Skeletal muscle tissue (tissue), 4 donors: ENCODE results near the gene RUFY3. TPM values are rescaled to one million over a fixed set of nuclear protein-coding genes. Genes with fewer than 3 reads are reported as not detected.
"Not testable (repeated sequence)": the region's sequence is repeated elsewhere in the genome, so short reads cannot be mapped to it uniquely, and the experiment has no call there.

ENCODE experiments used
- H3K27ac ChIP-seq: one replicate; pipeline ENCODE4 v1.7.0; 2013; ENCODE audit warnings: mild to moderate bottlenecking, low read depth, low read length, inconsistent platforms
- H3K27me3 ChIP-seq, 3 donors: one replicate each; pipeline ENCODE4 v1.7.0; 2013; ENCODE audit warnings: low read length in 3 of 3; ENCODE audit not compliant: control insufficient read depth in 3 of 3, insufficient read depth in 3 of 3
- H3K36me3 ChIP-seq, 3 donors: one replicate each; pipeline ENCODE4 v1.7.0; 2013; ENCODE audit warnings: low read length in 3 of 3; ENCODE audit not compliant: control insufficient read depth in 3 of 3, insufficient read depth in 3 of 3
- H3K4me1 ChIP-seq, 3 donors: one replicate each; pipeline ENCODE4 v1.7.0; 2013; ENCODE audit warnings: low read length in 3 of 3, mild to moderate bottlenecking in 3 of 3; ENCODE audit not compliant: control insufficient read depth in 3 of 3, insufficient read depth in 3 of 3
- H3K4me3 ChIP-seq, 3 donors: one replicate each; pipeline ENCODE4 v1.7.0; 2013; ENCODE audit warnings: low read length in 3 of 3
- H3K9ac ChIP-seq, 3 donors: one replicate each; pipeline ENCODE4 v1.7.0; 2013; ENCODE audit warnings: low read length in 3 of 3, mild to moderate bottlenecking in 3 of 3, moderate library complexity in 2 of 3, low read depth in 1 of 3
- H3K9me3 ChIP-seq, 3 donors: one replicate each; pipeline ENCODE4 v1.7.0; 2013; ENCODE audit warnings: low read length in 3 of 3; ENCODE audit not compliant: control insufficient read depth in 3 of 3
- total RNA-seq: library from RNA; depleted of rRNA; stranded (reverse); fragments of >200 nt; gene quantifications from one replicate; pipeline ENCODE4 v1.2.3, GENCODE V29; 2014
- donor health status: Osteomylitis.

RUFY3 gene
- total RNA-seq, 1 donor from 2014 or later = 60.0 TPM

DNA sequence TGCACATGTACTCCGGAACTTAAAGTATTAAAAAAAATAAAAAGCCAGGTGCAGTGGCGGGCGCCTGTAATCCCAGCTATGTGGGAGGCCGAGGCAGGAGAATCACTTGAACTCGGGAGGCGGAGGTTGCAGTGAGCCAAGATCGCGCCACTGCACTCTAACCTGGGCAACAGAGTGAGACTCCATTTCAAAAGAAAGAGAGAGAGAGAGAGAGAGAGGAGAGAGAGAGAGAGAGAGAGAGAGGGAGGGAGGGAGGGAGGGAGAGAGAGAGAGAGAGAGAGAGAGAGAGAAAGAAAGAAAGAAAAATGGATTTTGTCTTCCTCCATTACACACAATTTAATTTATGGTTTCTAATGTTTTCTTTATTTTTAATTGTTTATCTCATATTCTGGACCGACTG is 11.1 kb downstream of the RUFY3 start:
- H3K27ac ChIP-seq, H3K27me3 ChIP-seq: not testable (repeated sequence)

DNA sequence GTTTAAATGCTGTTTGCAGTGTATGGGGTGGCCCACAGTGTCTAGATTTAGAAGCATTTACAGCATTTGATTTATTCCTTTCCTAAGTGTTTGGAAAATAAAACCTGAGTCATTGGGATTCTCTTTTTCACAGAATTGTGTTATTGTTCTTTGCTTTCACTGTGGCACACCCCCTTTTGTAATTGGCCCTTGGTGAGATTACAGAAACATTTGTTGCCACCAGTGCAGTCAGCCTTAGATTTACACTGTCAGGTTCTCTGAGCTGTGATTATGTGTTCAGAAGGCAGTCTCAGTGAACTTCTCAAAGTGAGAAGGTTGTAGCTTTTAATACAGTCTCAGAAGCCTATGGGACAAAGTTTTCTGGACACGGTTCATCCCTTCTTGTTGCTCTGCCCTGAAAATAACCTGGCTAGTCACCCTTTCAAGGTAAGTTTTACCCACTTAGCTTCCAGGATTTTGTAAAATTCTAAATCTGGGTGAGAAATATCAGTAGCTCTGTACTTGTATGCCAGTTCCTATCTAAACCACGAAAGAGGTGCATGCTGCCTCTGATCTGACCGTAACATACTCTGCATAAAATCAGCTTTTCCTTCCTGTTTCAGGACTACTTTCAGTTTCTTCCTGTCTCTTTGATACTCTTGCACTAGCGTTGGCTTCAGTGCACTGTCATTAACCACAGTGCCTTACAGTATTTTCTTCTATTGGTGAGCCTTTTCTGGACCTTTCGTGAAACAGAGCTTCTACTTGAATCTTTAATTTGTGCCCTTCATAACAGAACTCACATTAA is 12.6 kb downstream of the RUFY3 start:
- peak overlapping the region; percentile 21 for H3K27ac ChIP-seq
- H3K4me3 ChIP-seq = peak overlapping the region; percentile 56 to 74 (median 70)
- peak overlapping the region; percentile 46 to 79 (median 67) for H3K9ac ChIP-seq
- no peaks in the 10 kb centered on the region for H3K36me3 ChIP-seq
- H3K4me1 ChIP-seq = peaks cover 11 to 15% (median 12%) of the 10 kb centered on the region in 3 donors
- H3K9me3 ChIP-seq = no peaks in the 10 kb centered on the region
- no peaks in the 10 kb centered on the region for H3K27me3 ChIP-seq

More for the DNA sequence above, 11.1 kb downstream of the RUFY3 start:
- H3K4me1 ChIP-seq = peaks cover 11 to 15% (median 12%) of the 10 kb centered on the region in 3 donors
- not testable (repeated sequence) for H3K9ac ChIP-seq, H3K36me3 ChIP-seq, H3K4me3 ChIP-seq, H3K9me3 ChIP-seq

DNA sequence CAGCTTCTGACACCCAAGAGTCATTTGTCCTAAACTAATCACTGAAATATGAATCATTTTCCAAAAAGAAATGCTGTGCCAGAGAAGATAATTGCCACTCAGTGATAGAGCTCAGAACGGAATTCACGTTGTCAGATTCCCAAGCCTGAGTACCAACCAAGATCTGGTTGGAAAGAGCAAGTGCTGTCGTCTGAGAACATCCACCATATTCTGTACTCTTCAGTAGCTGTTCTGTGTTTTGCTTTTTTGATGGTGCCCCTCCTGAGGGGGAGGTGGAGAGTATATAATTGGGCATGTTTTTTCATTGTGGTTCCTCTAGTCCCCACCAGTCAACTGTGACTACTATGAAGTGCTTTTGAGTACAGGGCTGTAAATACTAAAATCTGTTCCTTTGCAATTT is 13.2 kb downstream of the RUFY3 start:
- H3K36me3 ChIP-seq = no peaks in the 10 kb centered on the region
- H3K4me1 ChIP-seq = peaks cover 11 to 15% (median 12%) of the 10 kb centered on the region in 3 donors
- H3K9me3 ChIP-seq = no peaks in the 10 kb centered on the region
- H3K9ac ChIP-seq = peak overlapping the region; percentile 46 to 79 (median 67)
- H3K27ac ChIP-seq = peak overlapping the region; percentile 21
- H3K4me3 ChIP-seq = peak overlapping the region; percentile 56 to 74 (median 70)
- no peaks in the 10 kb centered on the region for H3K27me3 ChIP-seq

DNA sequence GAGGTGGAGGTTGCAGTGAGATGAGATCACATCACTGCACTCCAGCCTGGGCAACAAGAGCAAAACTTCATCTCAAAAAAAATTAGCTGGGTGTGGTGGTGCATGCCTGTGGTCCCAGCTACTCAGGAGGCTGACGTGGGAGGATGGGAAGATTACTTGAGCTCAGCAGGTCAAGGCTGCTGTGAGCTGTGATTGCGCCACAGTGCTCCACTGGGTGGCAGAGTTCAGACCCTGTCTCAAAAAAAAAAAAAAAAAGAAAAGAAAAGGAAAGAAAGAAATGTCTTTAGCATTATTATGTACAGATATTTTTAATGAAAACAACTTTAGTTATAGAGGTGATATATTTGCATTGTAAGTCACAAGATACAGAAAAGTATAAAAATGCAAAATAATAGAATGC is 14.2 kb downstream of the RUFY3 start:
- H3K4me3 ChIP-seq, H3K27ac ChIP-seq: not testable (repeated sequence)

DNA sequence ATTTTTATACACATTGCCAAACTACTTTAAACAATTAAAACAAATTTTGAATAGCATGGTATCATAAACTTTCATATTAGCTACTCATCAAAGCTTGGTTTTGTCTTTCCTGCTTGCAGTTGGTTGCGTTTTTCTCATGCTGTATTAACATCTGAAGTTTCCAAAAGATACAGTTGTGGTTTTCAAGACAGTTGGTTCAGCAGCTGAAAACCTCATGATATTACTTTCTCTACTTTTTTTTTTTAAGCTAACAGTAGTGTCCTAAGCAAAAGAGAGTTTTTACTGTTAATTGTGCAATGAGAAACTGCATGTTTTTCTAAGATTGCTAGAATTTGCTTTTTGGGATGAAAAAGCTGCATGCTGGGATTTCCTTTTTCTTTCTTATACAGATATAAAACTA is 15.2 kb downstream of the RUFY3 start:
- peaks cover 6 to 13% (median 9%) of the 10 kb centered on the region in 3 donors for H3K4me1 ChIP-seq
- no peak overlapping the region for H3K4me3 ChIP-seq
- no peaks in the 10 kb centered on the region for H3K27me3 ChIP-seq
- H3K9ac ChIP-seq = no peak overlapping the region
- no peaks in the 10 kb centered on the region for H3K9me3 ChIP-seq
- H3K36me3 ChIP-seq = no peaks in the 10 kb centered on the region
- no peak overlapping the region for H3K27ac ChIP-seq

More for the DNA sequence above, 14.2 kb downstream of the RUFY3 start:
- not testable (repeated sequence) for H3K36me3 ChIP-seq, H3K9ac ChIP-seq, H3K27me3 ChIP-seq, H3K9me3 ChIP-seq
- H3K4me1 ChIP-seq = peaks cover 11 to 15% (median 12%) of the 10 kb centered on the region in 3 donors

DNA sequence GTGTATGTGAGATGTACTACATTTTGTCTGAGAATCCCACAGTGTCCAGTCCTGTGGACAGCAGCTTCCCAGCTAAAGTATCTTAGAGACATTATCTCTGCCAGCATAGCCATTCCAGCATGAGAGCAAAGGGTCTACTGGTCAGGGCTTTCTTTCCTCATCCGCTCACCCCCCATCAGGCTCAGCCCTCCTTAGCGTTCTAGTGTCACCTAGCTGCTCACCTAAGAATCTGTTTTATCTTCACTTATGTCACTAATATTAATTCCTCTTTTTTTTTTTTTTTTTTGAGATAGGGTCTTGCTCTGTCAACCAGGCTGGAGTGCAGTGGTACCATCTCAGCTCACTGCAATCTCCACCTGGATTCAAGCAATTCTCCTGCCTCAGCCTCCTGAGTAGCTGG is 15.6 kb downstream of the RUFY3 start:
- Histone ChIP-seq H3K9ac (no peak overlapping the region), H3K36me3 (no peaks in the 10 kb centered on the region), H3K9me3 (no peaks in the 10 kb centered on the region), H3K27ac (no peak overlapping the region), H3K4me3 (no peak overlapping the region), H3K27me3 (no peaks in the 10 kb centered on the region), H3K4me1 (peaks cover 6 to 13% (median 9%) of the 10 kb centered on the region in 3 donors)

DNA sequence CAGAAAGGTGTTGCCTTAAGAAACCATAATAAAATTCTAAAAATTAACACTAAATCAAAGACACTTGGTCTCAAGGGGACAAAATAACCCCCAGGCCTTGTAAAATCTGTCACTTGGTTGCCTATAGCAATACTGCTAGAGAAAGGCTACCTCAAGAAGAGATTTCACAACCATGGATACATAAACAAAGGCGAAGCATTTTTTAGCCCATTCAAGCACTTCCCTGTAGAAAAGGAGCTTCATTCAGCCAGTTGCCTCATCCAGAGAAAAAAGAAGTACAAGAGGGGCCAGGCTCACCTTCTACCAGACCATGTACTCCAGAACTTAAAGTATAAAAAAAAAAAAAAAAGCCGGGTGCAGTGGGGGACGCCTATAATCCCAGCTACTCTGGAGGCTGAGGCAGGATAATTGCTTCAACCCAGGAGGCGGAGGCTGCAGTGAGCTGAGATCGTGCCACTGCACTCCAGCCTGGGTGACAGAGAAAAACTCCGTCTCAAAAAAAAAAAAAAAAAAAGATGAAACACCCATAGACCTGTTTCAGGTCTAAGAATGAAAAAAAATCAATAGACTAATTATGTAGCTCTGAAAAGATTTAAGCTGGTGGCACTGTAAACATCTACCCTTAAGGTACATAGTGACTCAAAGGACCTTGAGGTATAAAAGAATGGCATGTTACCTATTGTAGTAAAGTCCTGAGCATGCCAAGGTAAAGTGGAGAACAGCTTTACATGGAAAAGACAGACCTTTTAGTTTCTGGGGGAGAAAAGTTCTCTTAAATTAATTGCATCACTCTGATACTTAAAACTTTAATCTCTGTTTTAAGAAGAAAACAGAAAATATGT is 18.0 kb downstream of the RUFY3 start:
- Histone ChIP-seq H3K4me1 (peaks cover 3 to 4% (median 4%) of the 10 kb centered on the region in 3 donors), H3K9ac (no peak overlapping the region), H3K27ac (no peak overlapping the region)

DNA sequence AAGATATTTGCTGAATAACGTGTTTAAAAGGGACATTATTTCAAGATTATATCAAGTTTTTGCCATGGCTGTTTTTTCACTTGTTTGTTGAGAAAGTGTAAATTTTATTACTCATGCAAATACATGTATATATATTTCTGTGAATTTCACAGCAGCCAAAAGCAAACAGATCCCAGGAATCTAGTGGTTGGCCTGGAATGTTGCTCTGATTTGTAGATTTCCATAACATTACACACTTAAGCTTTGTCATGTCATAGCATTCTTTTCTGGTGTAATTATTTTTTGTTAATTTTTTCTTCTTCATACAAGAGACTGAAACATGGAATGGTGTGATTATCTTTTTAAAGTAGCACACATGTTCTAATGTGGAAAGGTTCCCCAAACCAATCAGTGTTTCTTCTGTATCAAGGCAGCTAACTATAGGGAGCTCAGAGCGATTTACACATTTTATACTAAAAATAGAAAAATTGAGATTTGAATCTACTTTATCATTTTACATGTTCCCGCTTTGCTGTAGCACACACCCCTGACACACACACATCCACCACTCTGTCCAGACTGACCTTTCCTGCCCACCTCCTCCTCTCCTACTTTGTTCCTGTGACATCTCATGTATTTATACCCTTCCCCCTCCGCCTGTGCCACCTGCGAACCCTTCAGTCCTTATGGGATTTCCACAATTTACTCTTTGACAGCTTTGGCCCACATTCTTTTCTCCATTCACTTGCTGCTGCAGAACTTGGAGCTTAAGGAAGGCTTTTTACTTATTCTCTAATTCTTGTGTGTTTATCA is 20.3 kb downstream of the RUFY3 start:
- no peaks in the 10 kb centered on the region for H3K27me3 ChIP-seq
- no peaks in the 10 kb centered on the region for H3K9me3 ChIP-seq
- H3K9ac ChIP-seq = no peak overlapping the region
- H3K4me3 ChIP-seq = no peak overlapping the region
- no peaks in the 10 kb centered on the region for H3K4me1 ChIP-seq
- H3K36me3 ChIP-seq = no peaks in the 10 kb centered on the region
- no peak overlapping the region for H3K27ac ChIP-seq

More for the DNA sequence above, 18.0 kb downstream of the RUFY3 start:
- H3K36me3 ChIP-seq = no peaks in the 10 kb centered on the region
- H3K9me3 ChIP-seq = no peaks in the 10 kb centered on the region
- no peak overlapping the region for H3K4me3 ChIP-seq
- no peaks in the 10 kb centered on the region for H3K27me3 ChIP-seq

DNA sequence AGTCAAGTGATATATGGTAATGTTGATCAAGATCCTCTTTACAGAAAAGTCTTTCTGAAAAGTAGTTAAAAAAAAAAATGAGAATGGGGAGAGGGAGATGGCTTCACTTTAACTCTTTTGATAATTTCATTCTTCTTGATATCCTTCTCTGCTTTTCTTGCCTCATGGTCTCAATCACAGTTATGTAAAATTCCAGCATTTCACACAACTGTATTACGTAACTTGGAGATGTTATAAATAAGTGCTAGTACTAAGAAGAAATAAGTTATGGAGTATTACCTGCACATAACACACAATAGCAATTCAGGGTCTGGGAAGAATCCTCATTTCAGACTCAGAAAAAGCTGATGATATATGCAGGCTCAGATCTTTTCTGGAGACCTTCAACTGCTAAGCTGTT is 22.0 kb downstream of the RUFY3 start:
- H3K27me3 ChIP-seq = no peaks in the 10 kb centered on the region
- H3K4me1 ChIP-seq = no peaks in the 10 kb centered on the region
- H3K9me3 ChIP-seq = no peaks in the 10 kb centered on the region
- H3K9ac ChIP-seq = no peak overlapping the region
- no peaks in the 10 kb centered on the region for H3K36me3 ChIP-seq
- H3K27ac ChIP-seq = no peak overlapping the region
- H3K4me3 ChIP-seq = no peak overlapping the region
